Transverse colon (tissue), 4 donors: ENCODE data around the gene NR1D2. TPM values are rescaled to one million over a fixed set of nuclear protein-coding genes. Genes with fewer than 3 reads are reported as not detected.

Experiments
- DNase-seq: peaks from one replicate; pipeline ENCODE4 v3.0.0-alpha.2; 2019
- H3K27ac ChIP-seq, 4 donors: fragments of 200-600 bp; sonication (generic); 2 replicates each; pipeline ENCODE4 v1.5.1; 2016 to 2018; ENCODE audit warnings: inconsistent platforms in 4 of 4
- H3K27me3 ChIP-seq: fragments of 200-600 bp; sonication (generic); 2 replicates; pipeline ENCODE4 v1.5.1; 2017; ENCODE audit warnings: inconsistent platforms
- H3K36me3 ChIP-seq, 4 donors: fragments of 200-600 bp; sonication (generic); 2 replicates each; pipeline ENCODE4 v1.5.1; 2017 to 2019; ENCODE audit warnings: inconsistent platforms in 4 of 4
- H3K4me1 ChIP-seq, 4 donors: fragments of 200-600 bp; sonication (generic); 2 replicates each; pipeline ENCODE4 v1.5.1; 2017 to 2020; ENCODE audit warnings: inconsistent platforms in 4 of 4
- H3K4me3 ChIP-seq, 4 donors: fragments of 200-600 bp; sonication (generic); 1 replicate in 1 of 4; 2 replicates in 3 of 4; pipeline versions ENCODE4 v1.5.1 to v1.6.1; 2017 to 2019; ENCODE audit warnings: inconsistent platforms in 4 of 4
- H3K9me3 ChIP-seq, 2 donors: fragments of 200-600 bp; sonication (generic); 2 replicates each; pipeline ENCODE4 v1.5.1; 2017 to 2019; ENCODE audit warnings: inconsistent platforms in 2 of 2
- EP300 ChIP-seq: sonication (generic); formaldehyde crosslinking; IDR thresholded peaks from one replicate; pipeline ENCODE4 v1.6.1; 2017; ENCODE audit warnings: antibody characterized with exemption, low read depth
- POLR2A ChIP-seq: fragments of 450-650 bp; IDR thresholded peaks from one replicate; pipeline ENCODE4 v1.6.1; 2016; ENCODE audit warnings: antibody characterized with exemption, mild to moderate bottlenecking, moderate library complexity
- POLR2AphosphoS5 ChIP-seq, 3 donors: sonication (generic); formaldehyde crosslinking; IDR thresholded peaks; one replicate each; pipeline ENCODE4 v1.6.1; 2016; ENCODE audit warnings: antibody characterized with exemption in 3 of 3
- WGBS, 2 donors: methylation state at CpG; one replicate each; pipeline ENCODE4 v1.1.5; 2018; ENCODE audit warnings: low coverage in 1 of 2; 5-methylcytosine and 5-hydroxymethylcytosine counted together
- in situ Hi-C, 4 donors: fragments of 200-750 bp; cut with MboI; loops; one replicate each; pipeline versions ENCODE4 v1.15.0 to v1.15.1; 2017; ENCODE audit warnings: low sequenced_read_pairs in 3 of 4, low pct_ligation_motif_present in 1 of 4, low pct_unique_long_range_greater_than_20kb in 1 of 4
- intact Hi-C: fragments of 100-400 bp; cut with DNase I; formaldehyde crosslinking; loops from one replicate; pipeline ENCODE4 v1.15.1; 2023; ENCODE audit warnings: low total_unique reads
- total RNA-seq, 4 donors: library from RNA; depleted of rRNA; stranded (reverse); fragments of >200 nt; gene quantifications; one replicate each; pipeline ENCODE4 v1.1.0, GENCODE V29; 2016
- TF ChIP-seq, protein P1 (sequence below), 5 experiments: fragments of 200-600 bp in 3 of 5; fragments of 450-650 bp in 2 of 5; sonication (generic) in 3 of 5; IDR thresholded peaks; 1 replicate in 2 of 5; 2 replicates in 3 of 5; pipeline ENCODE4 v1.5.1; 2016 to 2017; ENCODE audit warnings: antibody characterized with exemption in 5 of 5, inconsistent platforms in 3 of 5, mild to moderate bottlenecking in 2 of 5, moderate library complexity in 1 of 5

The NR1D2 gene
- total RNA-seq, 4 donors from 2014 or later, result 21.9 to 34.8 (median 26.9) TPM

- H3K4me1 ChIP-seq, result peaks cover 0 to 7% (median 0%) of the 10 kb centered on the region in 4 donors
- H3K9me3 ChIP-seq, result no peaks in the 10 kb centered on the region
- no peaks in the 10 kb centered on the region for H3K36me3 ChIP-seq
- intact Hi-C loops, result no loop called here
- in situ Hi-C loops, result no loop called here
- no peak overlapping the region for H3K27ac ChIP-seq
- TF ChIP-seq, protein P1, sequence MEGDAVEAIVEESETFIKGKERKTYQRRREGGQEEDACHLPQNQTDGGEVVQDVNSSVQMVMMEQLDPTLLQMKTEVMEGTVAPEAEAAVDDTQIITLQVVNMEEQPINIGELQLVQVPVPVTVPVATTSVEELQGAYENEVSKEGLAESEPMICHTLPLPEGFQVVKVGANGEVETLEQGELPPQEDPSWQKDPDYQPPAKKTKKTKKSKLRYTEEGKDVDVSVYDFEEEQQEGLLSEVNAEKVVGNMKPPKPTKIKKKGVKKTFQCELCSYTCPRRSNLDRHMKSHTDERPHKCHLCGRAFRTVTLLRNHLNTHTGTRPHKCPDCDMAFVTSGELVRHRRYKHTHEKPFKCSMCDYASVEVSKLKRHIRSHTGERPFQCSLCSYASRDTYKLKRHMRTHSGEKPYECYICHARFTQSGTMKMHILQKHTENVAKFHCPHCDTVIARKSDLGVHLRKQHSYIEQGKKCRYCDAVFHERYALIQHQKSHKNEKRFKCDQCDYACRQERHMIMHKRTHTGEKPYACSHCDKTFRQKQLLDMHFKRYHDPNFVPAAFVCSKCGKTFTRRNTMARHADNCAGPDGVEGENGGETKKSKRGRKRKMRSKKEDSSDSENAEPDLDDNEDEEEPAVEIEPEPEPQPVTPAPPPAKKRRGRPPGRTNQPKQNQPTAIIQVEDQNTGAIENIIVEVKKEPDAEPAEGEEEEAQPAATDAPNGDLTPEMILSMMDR (IDR thresholded peaks at IDR 0.05), result no peak
- TF ChIP-seq POLR2A, result no peak
- TF ChIP-seq EP300, result no peak
- no peak for TF ChIP-seq POLR2AphosphoS5 (IDR thresholded peaks at IDR 0.05)
- 80 to 96% methylated on average over 2 to 7 of the region's 7 CpGs for WGBS, 2 donors
- no peaks in the 10 kb centered on the region for H3K27me3 ChIP-seq
- DNase-seq, result no peak
- no peak overlapping the region for H3K4me3 ChIP-seq
Observed at GRCh38 chr3:23926246-23926645, 18.8 kb upstream of the NR1D2 start.

GRCh38 chr3:23926736-23927135 lies 18.4 kb upstream of the NR1D2 start:
- no peak overlapping the region for H3K4me3 ChIP-seq
- H3K27me3 ChIP-seq, result no peaks in the 10 kb centered on the region
- WGBS, 2 donors, result 84 to 85% methylated on average over 3 of the region's 3 CpGs
- no peaks in the 10 kb centered on the region for H3K36me3 ChIP-seq
- H3K27ac ChIP-seq, result no peak overlapping the region
- H3K9me3 ChIP-seq, result no peaks in the 10 kb centered on the region
- in situ Hi-C loops (no loop called here), intact Hi-C loops (no loop called here)
- H3K4me1 ChIP-seq, result peaks cover 0 to 7% (median 0%) of the 10 kb centered on the region in 4 donors
- TF ChIP-seq, protein P1 (IDR thresholded peaks at IDR 0.05), result no peak
- TF ChIP-seq POLR2A (no peak), EP300 (no peak), POLR2AphosphoS5 (IDR thresholded peaks at IDR 0.05) (no peak)
- no peak for DNase-seq

DNA sequence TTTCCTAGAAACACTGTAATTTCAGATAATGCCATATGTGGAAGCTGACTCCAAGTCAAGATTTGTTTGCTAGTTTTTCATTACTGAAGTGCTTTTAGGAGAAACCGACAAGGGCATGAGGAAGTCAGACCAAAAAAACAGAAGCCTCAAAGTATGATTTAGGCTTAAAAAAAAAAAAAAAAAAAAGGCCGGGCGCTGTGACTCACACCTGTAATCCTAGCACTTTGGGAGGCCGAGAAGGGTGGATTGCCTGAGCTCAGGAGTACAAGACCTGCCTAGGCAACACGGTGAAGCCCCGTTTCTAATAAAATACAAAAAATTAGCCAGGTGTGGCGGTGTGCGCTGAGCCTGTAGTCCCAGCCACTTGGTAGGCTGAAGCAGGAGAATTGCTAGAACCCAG lies 16.6 kb upstream of the NR1D2 start:
- WGBS, 2 donors, result 42 to 100% methylated on average over 1 to 8 of the region's 8 CpGs
- Histone ChIP-seq H3K4me3 (no peak overlapping the region), H3K27ac (no peak overlapping the region), H3K36me3 (no peaks in the 10 kb centered on the region), H3K4me1 (peaks cover 0 to 7% (median 0%) of the 10 kb centered on the region in 4 donors), H3K27me3 (no peaks in the 10 kb centered on the region), H3K9me3 (no peaks in the 10 kb centered on the region)
- intact Hi-C loops (no loop called here), in situ Hi-C loops (no loop called here)
- DNase-seq, result no peak
- TF ChIP-seq POLR2A, result no peak
- no peak for TF ChIP-seq POLR2AphosphoS5 (IDR thresholded peaks at IDR 0.05)
- TF ChIP-seq, protein P1 (IDR thresholded peaks at IDR 0.05), result no peak
- TF ChIP-seq EP300, result no peak

GRCh38 chr3:23931597-23931996 lies 13.5 kb upstream of the NR1D2 start:
- no peak for DNase-seq
- Histone ChIP-seq H3K27me3 (no peaks in the 10 kb centered on the region), H3K9me3 (no peaks in the 10 kb centered on the region), H3K4me3 (no peak overlapping the region), H3K27ac (no peak overlapping the region), H3K4me1 (peaks cover 0 to 7% (median 0%) of the 10 kb centered on the region in 4 donors), H3K36me3 (no peaks in the 10 kb centered on the region)
- in situ Hi-C loops, result no loop called here
- intact Hi-C loops, result no loop called here
- 69 to 74% methylated on average over 3 of the region's 3 CpGs for WGBS, 2 donors
- TF ChIP-seq, protein P1 (IDR thresholded peaks at IDR 0.05), result no peak
- TF ChIP-seq POLR2AphosphoS5 (IDR thresholded peaks at IDR 0.05), result no peak
- TF ChIP-seq EP300, result no peak
- TF ChIP-seq POLR2A, result no peak
